SK-N-MC (cell line): ENCODE measurements around the gene CTPS2.
"Not testable (repeated sequence)": the region's sequence is repeated elsewhere in the genome, so short reads cannot be mapped to it uniquely, and the experiment has no call there.

ENCODE experiments used
- DNase-seq: peaks from one replicate; pipeline ENCODE4 v3.0.0-alpha.2; 2011; ENCODE audit warnings: low read depth, low spot score
- H3K27ac ChIP-seq: fragments of 200-600 bp; sonication (generic); 2 replicates; pipeline ENCODE4 v1.5.1; 2016; ENCODE audit warnings: mixed run types
- H3K36me3 ChIP-seq: fragments of 200-600 bp; sonication (generic); 2 replicates; pipeline ENCODE4 v1.6.1; 2017; ENCODE audit warnings: antibody characterized with exemption, low read length, mixed read lengths; ENCODE audit not compliant: insufficient read depth
- H3K4me3 ChIP-seq: fragments of 200-600 bp; sonication (generic); 2 replicates; pipeline ENCODE4 v1.5.1; 2016
- H3K9ac ChIP-seq: fragments of 200-600 bp; sonication (generic); 2 replicates; pipeline ENCODE4 v1.8.0; 2017; ENCODE audit warnings: mixed run types, mixed read lengths; ENCODE audit not compliant: insufficient read length
- H3K9me3 ChIP-seq: fragments of 200-600 bp; sonication (generic); 2 replicates; pipeline ENCODE4 v1.6.1; 2017; ENCODE audit warnings: low read depth, mild to moderate bottlenecking, antibody characterized with exemption, low read length, moderate library complexity, mixed read lengths
- EZH2 ChIP-seq: fragments of 200-600 bp; sonication (generic); IDR thresholded peaks from one replicate; pipeline ENCODE4 v1.6.1; 2017; ENCODE audit warnings: antibody characterized with exemption
- FOXP2 ChIP-seq: optimal IDR thresholded peaks from 2 replicates; pipeline ENCODE3; 2011; ENCODE audit warnings: mild to moderate bottlenecking, moderate library complexity; ENCODE audit not compliant: insufficient read depth; ENCODE audit errors: extremely low read length, control extremely low read depth
- POLR2AphosphoS5 ChIP-seq: IDR thresholded peaks from 2 replicates; pipeline ENCODE4 v1.6.1; 2012; ENCODE audit warnings: mild to moderate bottlenecking, low read depth, low read length, borderline replicate concordance

CTPS2 gene

GRCh38 chrX:16743604-16744325 lies 31.3 kb upstream of the CTPS2 start:
- H3K27ac ChIP-seq = no peak overlapping the region

GRCh38 chrX:16739574-16739973 lies 27.1 kb upstream of the CTPS2 start:
- H3K9me3 ChIP-seq = no peaks in the 10 kb centered on the region
- DNase-seq = no peak
- peaks cover 21% of the 10 kb centered on the region for H3K36me3 ChIP-seq
- no peak for TF ChIP-seq EZH2
- TF ChIP-seq FOXP2 = no peak
- TF ChIP-seq POLR2AphosphoS5 = no peak
- no peak overlapping the region for H3K9ac ChIP-seq
- no peak overlapping the region for H3K27ac ChIP-seq
- no peak overlapping the region for H3K4me3 ChIP-seq

More at GRCh38 chrX:16743604-16744325, 31.3 kb upstream of the CTPS2 start:
- Histone ChIP-seq H3K36me3 (peaks cover 18% of the 10 kb centered on the region; the same call in 1 of the 2 replicates), H3K9me3 (no peaks in the 10 kb centered on the region), H3K4me3 (no peak overlapping the region), H3K9ac (no peak overlapping the region)
- no peak for TF ChIP-seq POLR2AphosphoS5
- no peak for TF ChIP-seq FOXP2
- TF ChIP-seq EZH2 = no peak
- DNase-seq = no peak

DNA sequence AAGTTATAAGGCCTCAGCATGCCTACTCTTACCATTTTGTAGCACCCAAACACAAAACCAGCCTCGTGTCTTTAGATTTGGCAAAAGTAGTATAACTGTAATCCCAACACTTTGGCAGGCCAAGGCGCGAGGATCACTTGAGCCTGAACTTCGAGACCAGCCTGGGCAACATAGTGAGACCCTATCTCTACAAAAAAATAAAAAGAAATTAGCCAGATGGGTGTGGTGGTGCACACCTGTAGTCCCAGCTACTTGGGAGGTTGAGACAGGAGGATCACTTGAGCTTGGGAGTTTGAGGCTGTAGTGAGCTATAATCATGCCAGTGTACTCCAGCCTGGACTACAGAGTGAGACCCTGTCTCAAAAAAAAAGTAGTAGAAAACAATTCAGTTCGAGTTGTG lies 24.6 kb upstream of the CTPS2 start:
- TF ChIP-seq FOXP2 = no peak
- TF ChIP-seq POLR2AphosphoS5 = no peak
- no peak for TF ChIP-seq EZH2
- Histone ChIP-seq H3K9ac (no peak overlapping the region), H3K36me3 (peaks cover 13% of the 10 kb centered on the region), H3K4me3 (no peak overlapping the region), H3K27ac (no peak overlapping the region), H3K9me3 (no peaks in the 10 kb centered on the region)
- no peak for DNase-seq

- Histone ChIP-seq H3K4me3 (no peak overlapping the region), H3K9me3 (no peaks in the 10 kb centered on the region), H3K27ac (no peak overlapping the region), H3K9ac (no peak overlapping the region), H3K36me3 (peaks cover 13% of the 10 kb centered on the region)
- DNase-seq = no peak
- TF ChIP-seq POLR2AphosphoS5 = no peak
- TF ChIP-seq FOXP2 = no peak
- TF ChIP-seq EZH2 = no peak
Measured at GRCh38 chrX:16733013-16733412, 20.5 kb upstream of the CTPS2 start.

DNA sequence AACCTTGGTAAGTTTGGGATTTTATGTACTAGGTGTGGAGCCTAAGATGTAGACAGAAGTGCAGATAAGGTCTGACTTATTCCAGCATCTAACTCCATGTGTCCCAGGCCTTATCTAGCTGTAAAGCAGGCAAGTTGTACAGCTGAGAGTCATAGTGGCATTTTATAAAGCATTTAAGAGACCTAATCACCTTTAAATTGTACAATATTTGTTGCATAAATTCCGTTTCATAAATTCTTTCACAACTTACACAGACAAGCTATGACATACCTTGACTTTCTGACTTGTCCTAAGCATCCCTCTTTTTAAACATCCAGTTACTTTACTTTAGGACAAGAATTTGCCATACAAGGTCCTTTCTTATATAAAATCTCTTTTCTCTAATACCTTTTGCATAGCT lies 18.0 kb upstream of the CTPS2 start:
- DNase-seq = no peak
- H3K27ac ChIP-seq = no peak overlapping the region

DNA sequence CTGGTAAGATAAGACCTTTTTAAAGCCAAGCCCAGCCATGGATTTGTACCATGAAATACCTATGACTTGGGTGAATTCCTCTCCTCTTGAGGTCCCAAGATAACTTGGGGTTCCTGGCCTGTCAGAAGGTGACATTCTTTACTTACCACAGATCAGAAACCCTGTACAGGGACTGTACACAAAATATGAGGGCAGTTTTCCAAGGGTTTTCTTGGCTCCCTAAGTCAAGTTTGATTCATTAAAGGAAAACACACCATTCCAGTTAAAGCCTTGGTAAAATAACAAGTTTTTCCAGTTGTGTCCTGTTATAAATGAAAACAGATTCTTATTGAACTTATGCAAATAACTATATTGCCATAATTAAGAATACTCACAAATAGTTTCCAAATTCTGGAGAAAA lies 15.2 kb upstream of the CTPS2 start:
- no peak overlapping the region for H3K27ac ChIP-seq
- H3K4me3 ChIP-seq = no peak overlapping the region
- TF ChIP-seq FOXP2 (no peak), POLR2AphosphoS5 (no peak), EZH2 (no peak)
- H3K9ac ChIP-seq = no peak overlapping the region
- no peaks in the 10 kb centered on the region for H3K36me3 ChIP-seq
- H3K9me3 ChIP-seq = no peaks in the 10 kb centered on the region
- no peak for DNase-seq

More for the DNA sequence above, 18.0 kb upstream of the CTPS2 start:
- no peak for TF ChIP-seq POLR2AphosphoS5
- no peak for TF ChIP-seq FOXP2
- TF ChIP-seq EZH2 = no peak
- H3K4me3 ChIP-seq = no peak overlapping the region
- no peaks in the 10 kb centered on the region for H3K9me3 ChIP-seq
- H3K9ac ChIP-seq = no peak overlapping the region
- H3K36me3 ChIP-seq = no peaks in the 10 kb centered on the region

DNA sequence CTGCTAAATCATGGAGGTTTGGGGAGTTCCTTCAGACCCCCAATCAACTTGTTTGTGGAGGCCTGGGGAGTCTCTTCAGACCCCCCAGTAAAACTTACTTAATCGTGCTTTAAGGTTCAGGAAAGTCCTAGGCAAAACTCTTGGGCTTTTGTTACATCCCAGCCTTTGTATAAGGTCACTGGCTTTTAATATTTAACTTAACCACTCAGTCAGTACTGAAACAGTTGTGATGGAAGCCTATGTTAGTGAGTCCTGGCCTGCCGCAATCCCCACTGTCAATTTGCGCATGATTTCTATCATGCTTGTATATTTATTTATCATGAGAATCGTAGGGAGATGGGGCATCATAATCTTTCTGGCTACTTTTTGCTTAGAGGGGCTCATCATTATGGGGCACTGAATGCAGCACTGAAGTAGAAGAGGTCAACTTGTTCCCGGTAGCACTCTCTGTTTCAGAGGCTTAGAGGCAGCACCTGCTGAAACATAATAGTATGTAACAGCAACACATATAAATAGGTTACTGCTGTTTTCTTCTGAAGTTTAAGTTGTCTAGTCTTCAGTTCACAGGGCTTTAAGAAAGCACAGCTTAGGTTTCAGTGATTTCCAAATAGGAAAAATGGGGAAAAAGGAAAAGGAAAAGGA lies 14.0 kb upstream of the CTPS2 start:
- H3K9ac ChIP-seq, DNase-seq, H3K4me3 ChIP-seq, H3K9me3 ChIP-seq, H3K36me3 ChIP-seq, H3K27ac ChIP-seq: not testable (repeated sequence)

DNA sequence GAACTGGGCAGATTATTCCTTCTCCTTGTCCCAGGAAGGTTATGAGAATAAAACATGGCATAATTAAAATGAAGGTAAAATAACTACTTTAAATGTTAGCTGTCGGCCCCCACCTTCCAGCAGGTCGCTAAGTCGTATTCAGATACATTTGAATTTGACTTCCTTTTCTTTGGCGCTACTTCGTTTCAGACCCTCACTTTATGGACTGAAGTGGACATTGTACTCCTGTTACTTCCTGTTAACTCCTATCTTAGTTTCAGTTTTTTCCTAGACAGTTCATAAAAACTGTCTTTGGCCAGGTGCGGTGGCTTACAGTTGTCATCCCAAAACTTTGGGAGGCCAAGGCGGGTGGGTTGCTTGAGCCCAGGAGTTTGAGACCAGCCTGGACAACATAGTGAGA lies 12.6 kb upstream of the CTPS2 start:
- H3K9ac ChIP-seq = no peak overlapping the region
- no peaks in the 10 kb centered on the region for H3K9me3 ChIP-seq
- H3K4me3 ChIP-seq = no peak overlapping the region
- TF ChIP-seq FOXP2 = no peak
- TF ChIP-seq EZH2 = no peak
- TF ChIP-seq POLR2AphosphoS5 = no peak
- no peaks in the 10 kb centered on the region for H3K36me3 ChIP-seq
- no peak overlapping the region for H3K27ac ChIP-seq
- DNase-seq = no peak

DNA sequence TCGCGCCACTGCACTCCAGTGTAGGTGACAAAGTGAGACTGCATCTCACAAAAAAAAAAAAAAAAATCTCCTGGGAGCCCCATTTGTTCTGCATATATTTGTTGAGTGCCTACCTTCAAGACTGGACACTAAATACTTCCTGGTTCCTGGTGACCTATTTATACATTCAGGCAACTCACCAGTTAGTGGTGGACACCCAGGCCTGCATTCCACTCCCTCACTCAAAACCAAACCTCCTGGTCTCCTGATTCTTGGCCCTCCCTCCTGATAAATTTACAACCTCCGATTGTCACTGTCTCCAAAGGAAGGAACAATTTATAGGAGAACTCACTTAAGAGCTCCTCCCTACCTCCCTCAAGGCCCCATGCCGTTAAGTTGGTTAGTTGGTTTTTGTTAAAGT lies 10.0 kb upstream of the CTPS2 start:
- H3K27ac ChIP-seq = no peak overlapping the region
- TF ChIP-seq POLR2AphosphoS5 (no peak), EZH2 (no peak), FOXP2 (no peak)
- no peaks in the 10 kb centered on the region for H3K9me3 ChIP-seq
- no peak overlapping the region for H3K4me3 ChIP-seq
- DNase-seq = no peak
- no peak overlapping the region for H3K9ac ChIP-seq
- H3K36me3 ChIP-seq = no peaks in the 10 kb centered on the region
